Measurements from ENCODE around the gene ELAVL3. TPM values are rescaled to one million over a fixed set of nuclear protein-coding genes. Genes with fewer than 3 reads are reported as not detected.

ELAVL3 gene
- total and polyA plus RNA-seq, 2 of the 4 experiments (the other 2 are of a cell fraction): not detected

DNA sequence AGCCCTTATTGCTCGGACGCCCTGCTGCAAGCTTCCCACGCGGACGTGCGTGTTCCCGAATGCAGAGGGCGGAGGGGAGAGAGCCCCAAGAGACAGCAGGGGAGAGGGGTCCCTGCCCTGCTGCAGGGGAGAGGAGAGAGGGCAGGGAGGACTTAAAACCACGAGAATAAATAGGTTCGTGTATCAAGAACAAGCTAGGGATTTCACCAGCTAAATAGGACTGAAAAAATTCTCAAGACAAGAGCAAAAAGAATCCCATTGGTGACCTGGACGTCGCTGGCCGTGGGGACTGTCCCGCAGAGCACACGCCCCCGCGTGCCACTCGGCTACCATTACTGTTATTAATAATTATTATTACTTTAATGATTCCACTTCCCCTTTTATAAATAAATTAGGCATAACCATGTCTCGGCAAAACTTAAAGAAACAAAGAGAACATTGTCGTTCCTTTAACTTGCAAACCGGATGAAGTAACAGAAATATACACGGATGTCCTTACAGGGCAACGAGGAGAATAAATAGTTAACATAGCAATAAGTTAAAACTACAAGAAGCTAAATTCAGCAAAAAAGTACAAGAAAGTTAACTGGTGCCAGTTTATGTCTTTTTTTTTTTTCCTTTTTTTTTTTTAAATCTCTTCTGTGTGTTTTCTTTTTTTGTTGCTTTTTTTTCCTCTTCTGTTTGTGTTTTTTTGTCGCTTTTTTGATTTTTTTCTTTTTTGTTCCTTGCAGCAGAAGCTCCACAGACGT is 28.8 kb downstream of the ELAVL3 start:
- DNase-seq (no peak), ATAC-seq (ENCODE audit: low read depth) (no peak)
- Histone ChIP-seq H2AK5ac (ENCODE audit: low read depth, low read length) (no peak overlapping the region), H3K4me2 (ENCODE audit: low read depth, low read length) (no peak overlapping the region), H3K4ac (ENCODE audit: low read depth, low read length) (no peak overlapping the region), H2AFZ (replicated peaks; ENCODE audit: low read length, poor library complexity) (peak overlapping the region; percentile 34), H3K27ac (ENCODE audit: insufficient read depth, low read length) (no peak overlapping the region), H2BK20ac (ENCODE audit: low read depth, low read length) (no peak overlapping the region), H2BK120ac (ENCODE audit: low read depth, low read length) (no peak overlapping the region), H3K4me3 (ENCODE audit: insufficient read depth, low read depth, low read length) (no peak overlapping the region), H4K20me1 (ENCODE audit: insufficient read depth, low read length) (no peaks in the 10 kb centered on the region), H3K9me3 (ENCODE audit: control insufficient read depth, insufficient read depth, low read length) (no peaks in the 10 kb centered on the region), H2AK9ac (replicated peaks; ENCODE audit: low read depth, low read length, poor library complexity) (no peak overlapping the region), H3K4me1 (ENCODE audit: control insufficient read depth, insufficient read depth, low read length) (no peaks in the 10 kb centered on the region; the same call in 1 of the 2 replicates), H3K79me1 (ENCODE audit: low read depth in 1 of 2, low read length in 2 of 2) (no peaks in the 10 kb centered on the region), H2BK5ac (ENCODE audit: low read depth, low read length, poor library complexity, severe bottlenecking) (no peak overlapping the region), H3K14ac (replicated peaks; ENCODE audit: low read depth, low read length) (no peak overlapping the region), H3K23ac (ENCODE audit: low read depth, low read length) (no peak overlapping the region), H3K18ac (ENCODE audit: low read depth, low read length) (no peak overlapping the region), H3K9ac (ENCODE audit: low read depth, low read length) (no peak overlapping the region), H4K91ac (ENCODE audit: insufficient read depth, low read depth, low read length) (no peak overlapping the region), H3K36me3 (ENCODE audit: control insufficient read depth, insufficient read depth, low read length) (peaks cover 27% of the 10 kb centered on the region), H3K9me1 (ENCODE audit: insufficient read depth, low read length) (no peaks in the 10 kb centered on the region), H3K27me3 (ENCODE audit: control insufficient read depth, insufficient read depth, low read length) (no peaks in the 10 kb centered on the region), H3K56ac (ENCODE audit: extremely low read depth, insufficient read depth, low read length) (no peak overlapping the region), H4K5ac (ENCODE audit: low read depth, low read length) (no peak overlapping the region), H2BK15ac (ENCODE audit: low read depth, low read length) (no peak overlapping the region), H4K8ac (ENCODE audit: low read depth in 2 of 2, low read length in 2 of 2) (no peak overlapping the region)
- in situ Hi-C loops (cut with MboI; ENCODE audit: low sequenced_read_pairs) (no loop called here), intact Hi-C loops (cut with micrococcal nuclease) (no loop called here), dilution Hi-C loops (cut with HindIII; ENCODE audit: low sequenced_read_pairs, unreplicated experiment) (no loop called here)
- POLR2A ChIA-PET (ENCODE audit: unreplicated experiment): interaction anchor here (0.6 to 0.7 kb wide), 4 partner anchors 8 to 567 kb away, joined by 3 to 12 read pairs (median 6); partner anchors contain the start of gene ECSIT
- no TSS peak for BruUV-seq (replicated peaks)
- 7% methylated on average over 2 of the region's 25 CpGs; no CpG with 5 or more reads in 1 of the 2 experiments for WGBS, 2 experiments (ENCODE audit: extremely low coverage in 2 of 2, insufficient read length in 1 of 2)
- CTCF ChIA-PET: interaction anchor here (0.7 to 1.1 kb wide), 3 partner anchors 9 to 158 kb away, joined by 5 to 7 read pairs (median 5); no protein-coding TSS in a partner anchor
- TF ChIP-seq SMC3 (IDR thresholded peaks at IDR 0.05; ENCODE audit: low read depth, low read length): no peak
- TF ChIP-seq, protein P1, sequence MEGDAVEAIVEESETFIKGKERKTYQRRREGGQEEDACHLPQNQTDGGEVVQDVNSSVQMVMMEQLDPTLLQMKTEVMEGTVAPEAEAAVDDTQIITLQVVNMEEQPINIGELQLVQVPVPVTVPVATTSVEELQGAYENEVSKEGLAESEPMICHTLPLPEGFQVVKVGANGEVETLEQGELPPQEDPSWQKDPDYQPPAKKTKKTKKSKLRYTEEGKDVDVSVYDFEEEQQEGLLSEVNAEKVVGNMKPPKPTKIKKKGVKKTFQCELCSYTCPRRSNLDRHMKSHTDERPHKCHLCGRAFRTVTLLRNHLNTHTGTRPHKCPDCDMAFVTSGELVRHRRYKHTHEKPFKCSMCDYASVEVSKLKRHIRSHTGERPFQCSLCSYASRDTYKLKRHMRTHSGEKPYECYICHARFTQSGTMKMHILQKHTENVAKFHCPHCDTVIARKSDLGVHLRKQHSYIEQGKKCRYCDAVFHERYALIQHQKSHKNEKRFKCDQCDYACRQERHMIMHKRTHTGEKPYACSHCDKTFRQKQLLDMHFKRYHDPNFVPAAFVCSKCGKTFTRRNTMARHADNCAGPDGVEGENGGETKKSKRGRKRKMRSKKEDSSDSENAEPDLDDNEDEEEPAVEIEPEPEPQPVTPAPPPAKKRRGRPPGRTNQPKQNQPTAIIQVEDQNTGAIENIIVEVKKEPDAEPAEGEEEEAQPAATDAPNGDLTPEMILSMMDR (conservative IDR thresholded peaks at IDR 0.05; ENCODE audit: low read depth, low read length): no peak
- TF ChIP-seq MAFK (IDR thresholded peaks at IDR 0.05; ENCODE audit: low read depth, low read length): no peak
- TF ChIP-seq POLR2A (IDR thresholded peaks at IDR 0.05; ENCODE audit: low read depth, low read length): no peak
- no peak for TF ChIP-seq RAD21 (IDR thresholded peaks at IDR 0.05; ENCODE audit: low read length)
- no peak for TF ChIP-seq FOS (IDR thresholded peaks at IDR 0.05; ENCODE audit: low read depth, low read length)
- TF ChIP-seq CHD1 (IDR thresholded peaks at IDR 0.05; ENCODE audit: low read depth, low read length): no peak
- TF ChIP-seq BHLHE40 (IDR thresholded peaks at IDR 0.05; ENCODE audit: low read depth, low read length): no peak
- no peak for TF ChIP-seq RCOR1 (IDR thresholded peaks at IDR 0.05; ENCODE audit: insufficient replicate concordance, low read length)
- TF ChIP-seq, protein P2, sequence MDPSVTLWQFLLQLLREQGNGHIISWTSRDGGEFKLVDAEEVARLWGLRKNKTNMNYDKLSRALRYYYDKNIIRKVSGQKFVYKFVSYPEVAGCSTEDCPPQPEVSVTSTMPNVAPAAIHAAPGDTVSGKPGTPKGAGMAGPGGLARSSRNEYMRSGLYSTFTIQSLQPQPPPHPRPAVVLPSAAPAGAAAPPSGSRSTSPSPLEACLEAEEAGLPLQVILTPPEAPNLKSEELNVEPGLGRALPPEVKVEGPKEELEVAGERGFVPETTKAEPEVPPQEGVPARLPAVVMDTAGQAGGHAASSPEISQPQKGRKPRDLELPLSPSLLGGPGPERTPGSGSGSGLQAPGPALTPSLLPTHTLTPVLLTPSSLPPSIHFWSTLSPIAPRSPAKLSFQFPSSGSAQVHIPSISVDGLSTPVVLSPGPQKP (IDR thresholded peaks at IDR 0.05; ENCODE audit: borderline replicate concordance, low read depth, low read length): no peak
- no peak for TF ChIP-seq NFE2L2 (IDR thresholded peaks at IDR 0.05; ENCODE audit: low read depth, low read length)
- TF ChIP-seq RFX5 (IDR thresholded peaks at IDR 0.05; ENCODE audit: low read depth, low read length): no peak
